Mesendoderm (in vitro differentiated cells): ENCODE measurements around the gene MYO10.

Experiments
- DNase-seq: peaks from one replicate; pipeline ENCODE4 v3.0.0; 2013
- H2AK5ac ChIP-seq: 2 replicates; pipeline ENCODE4 v1.6.1; 2013; ENCODE audit warnings: low read length, inconsistent platforms
- H2BK120ac ChIP-seq: 2 replicates; pipeline ENCODE4 v1.6.1; 2013; ENCODE audit warnings: low read depth, mild to moderate bottlenecking, low read length, moderate library complexity, mixed read lengths
- H2BK15ac ChIP-seq: replicated peaks from 2 replicates; pipeline ENCODE4 v1.6.1; 2013; ENCODE audit warnings: low read depth, mild to moderate bottlenecking, moderate library complexity
- H2BK5ac ChIP-seq: 2 replicates; pipeline ENCODE4 v1.6.1; 2013; ENCODE audit warnings: low read length, inconsistent platforms
- H3K18ac ChIP-seq: 2 replicates; pipeline ENCODE4 v1.6.1; 2013; ENCODE audit warnings: mild to moderate bottlenecking, low read length, mixed read lengths
- H3K23ac ChIP-seq: one replicate; pipeline ENCODE4 v1.6.1; 2013; ENCODE audit warnings: low read length
- H3K27ac ChIP-seq: 2 replicates; pipeline ENCODE4 v1.5.1; 2013; ENCODE audit warnings: low read depth, mild to moderate bottlenecking, inconsistent platforms, low read length, moderate library complexity
- H3K27me3 ChIP-seq: 2 replicates; pipeline ENCODE4 v1.6.1; 2013; ENCODE audit warnings: low read length, control low read depth, mild to moderate bottlenecking, inconsistent platforms; ENCODE audit not compliant: insufficient read depth, poor library complexity
- H3K36me3 ChIP-seq: 2 replicates; pipeline ENCODE4 v1.6.1; 2013; ENCODE audit warnings: low read length, inconsistent platforms; ENCODE audit not compliant: control insufficient read depth, insufficient read depth
- H3K4ac ChIP-seq: one replicate; pipeline ENCODE4 v1.6.1; 2013; ENCODE audit warnings: low read depth, mild to moderate bottlenecking, low read length, moderate library complexity
- H3K4me1 ChIP-seq: 2 replicates; pipeline ENCODE4 v1.6.1; 2013; ENCODE audit warnings: low read depth, low read length, inconsistent platforms; ENCODE audit not compliant: control insufficient read depth
- H3K4me2 ChIP-seq: 2 replicates; pipeline ENCODE4 v1.6.1; 2013; ENCODE audit warnings: low read length
- H3K4me3 ChIP-seq: 2 replicates; pipeline ENCODE4 v1.5.1; 2013; ENCODE audit warnings: mild to moderate bottlenecking, low read length
- H3K56ac ChIP-seq: one replicate; pipeline ENCODE4 v1.6.1; 2013; ENCODE audit warnings: low read length
- H3K79me1 ChIP-seq: 2 replicates; pipeline ENCODE4 v1.6.1; 2013; ENCODE audit warnings: low read length, inconsistent platforms
- H3K79me2 ChIP-seq: 2 replicates; pipeline ENCODE4 v1.6.1; 2013; ENCODE audit warnings: mild to moderate bottlenecking, low read length; ENCODE audit not compliant: control insufficient read depth, insufficient read depth
- H3K9ac ChIP-seq: 2 replicates; pipeline ENCODE4 v1.6.1; 2013; ENCODE audit warnings: low read length, inconsistent platforms
- H4K5ac ChIP-seq: one replicate; pipeline ENCODE4 v1.6.1; 2013; ENCODE audit warnings: low read length
- H4K8ac ChIP-seq: one replicate; pipeline ENCODE4 v1.6.1; 2013; ENCODE audit warnings: low read depth, mild to moderate bottlenecking, control low read depth, low read length, moderate library complexity
- WGBS: extraction: QIAGEN DNeasy Blood & Tissue Kit; methylation state at CpG from one replicate; pipeline ENCODE4 v1.1.7; 2013; ENCODE audit warnings: low lambda C conversion rate, missing lambda C conversion rate; ENCODE audit not compliant: insufficient coverage; ENCODE audit errors: extremely low coverage; 5-methylcytosine and 5-hydroxymethylcytosine counted together

The MYO10 gene

GRCh38 chr5:16926417-16926816 lies 9.7 kb downstream of the MYO10 start:
- Histone ChIP-seq H3K27ac (no peak overlapping the region), H3K23ac (no peak overlapping the region), H2BK5ac (no peak overlapping the region), H3K9ac (no peak overlapping the region), H3K4me1 (no peaks in the 10 kb centered on the region), H3K27me3 (no peaks in the 10 kb centered on the region), H3K4me3 (no peak overlapping the region), H4K5ac (no peak overlapping the region), H3K36me3 (no peaks in the 10 kb centered on the region), H3K4me2 (no peak overlapping the region), H3K56ac (no peak overlapping the region), H2BK120ac (no peak overlapping the region), H3K18ac (no peak overlapping the region), H3K79me1 (peaks cover 12% of the 10 kb centered on the region), H3K4ac (no peak overlapping the region), H4K8ac (no peak overlapping the region), H2AK5ac (no peak overlapping the region), H3K79me2 (peaks cover 16% of the 10 kb centered on the region), H2BK15ac (no peak overlapping the region)
- WGBS, result no CpG with 5 or more reads among the region's 8 CpGs
- no peak for DNase-seq

- Histone ChIP-seq H3K4me2 (no peak overlapping the region), H2BK120ac (no peak overlapping the region), H3K79me1 (peaks cover 8% of the 10 kb centered on the region), H3K4me1 (no peaks in the 10 kb centered on the region), H3K36me3 (no peaks in the 10 kb centered on the region), H2BK5ac (no peak overlapping the region), H3K4ac (no peak overlapping the region), H3K18ac (no peak overlapping the region), H3K79me2 (peaks cover 11% of the 10 kb centered on the region), H3K27me3 (no peaks in the 10 kb centered on the region), H3K27ac (no peak overlapping the region), H4K5ac (no peak overlapping the region), H2AK5ac (no peak overlapping the region), H3K9ac (no peak overlapping the region), H3K56ac (no peak overlapping the region), H3K23ac (no peak overlapping the region), H4K8ac (no peak overlapping the region), H3K4me3 (no peak overlapping the region), H2BK15ac (no peak overlapping the region)
- DNase-seq, result no peak
- WGBS, result no CpG with 5 or more reads among the region's 8 CpGs
These were observed 11.9 kb downstream of the MYO10 start for GRCh38 chr5:16924206-16924605.

GRCh38 chr5:16922430-16922829 lies 13.7 kb downstream of the MYO10 start:
- Histone ChIP-seq H2BK15ac (no peak overlapping the region), H3K9ac (no peak overlapping the region), H3K18ac (no peak overlapping the region), H3K56ac (no peak overlapping the region), H4K5ac (no peak overlapping the region), H2BK120ac (no peak overlapping the region), H2BK5ac (no peak overlapping the region), H3K79me2 (peaks cover 12% of the 10 kb centered on the region), H4K8ac (no peak overlapping the region), H3K4me1 (no peaks in the 10 kb centered on the region), H3K4me2 (no peak overlapping the region), H3K36me3 (no peaks in the 10 kb centered on the region), H3K4ac (no peak overlapping the region), H3K27me3 (no peaks in the 10 kb centered on the region), H2AK5ac (no peak overlapping the region), H3K27ac (no peak overlapping the region), H3K4me3 (no peak overlapping the region), H3K79me1 (peaks cover 7% of the 10 kb centered on the region), H3K23ac (no peak overlapping the region)
- DNase-seq, result no peak
- no CpG with 5 or more reads among the region's 3 CpGs for WGBS

- Histone ChIP-seq H3K18ac (no peak overlapping the region), H3K4ac (no peak overlapping the region), H3K9ac (no peak overlapping the region), H3K4me1 (no peaks in the 10 kb centered on the region), H3K79me1 (peaks cover 8% of the 10 kb centered on the region), H3K4me2 (no peak overlapping the region), H3K27ac (no peak overlapping the region), H2BK120ac (no peak overlapping the region), H2BK5ac (no peak overlapping the region), H3K4me3 (no peak overlapping the region), H2BK15ac (no peak overlapping the region), H4K8ac (no peak overlapping the region), H3K56ac (no peak overlapping the region), H3K27me3 (no peaks in the 10 kb centered on the region), H2AK5ac (no peak overlapping the region), H3K36me3 (no peaks in the 10 kb centered on the region), H3K79me2 (peaks cover 12% of the 10 kb centered on the region), H4K5ac (no peak overlapping the region), H3K23ac (no peak overlapping the region)
- no peak for DNase-seq
- WGBS, result no CpG with 5 or more reads among the region's 4 CpGs
These were observed 14.9 kb downstream of the MYO10 start for GRCh38 chr5:16921211-16921610.

- no peak overlapping the region for H4K5ac ChIP-seq
- no peak overlapping the region for H2BK5ac ChIP-seq
- no peak overlapping the region for H3K18ac ChIP-seq
- H3K4me1 ChIP-seq, result no peaks in the 10 kb centered on the region
- H3K4me3 ChIP-seq, result no peak overlapping the region
- no peak overlapping the region for H3K23ac ChIP-seq
- H3K56ac ChIP-seq, result no peak overlapping the region
- H2AK5ac ChIP-seq, result no peak overlapping the region
- H3K36me3 ChIP-seq, result no peaks in the 10 kb centered on the region
- H3K27ac ChIP-seq, result no peak overlapping the region
- no peak for DNase-seq
- H3K27me3 ChIP-seq, result no peaks in the 10 kb centered on the region
- WGBS, result no CpG with 5 or more reads among the region's 8 CpGs
- H3K79me2 ChIP-seq, result peaks cover 14% of the 10 kb centered on the region
- H3K4ac ChIP-seq, result no peak overlapping the region
- no peak overlapping the region for H2BK15ac ChIP-seq
- no peak overlapping the region for H3K9ac ChIP-seq
- no peak overlapping the region for H4K8ac ChIP-seq
- no peak overlapping the region for H2BK120ac ChIP-seq
- peaks cover 9% of the 10 kb centered on the region for H3K79me1 ChIP-seq
- H3K4me2 ChIP-seq, result no peak overlapping the region
These were observed 15.8 kb downstream of the MYO10 start for GRCh38 chr5:16920109-16920816.
